ENCODE data around the gene MRPL23.

- TF ChIP-seq CTCF (IDR thresholded peaks at IDR 0.05) (no peak), POLR2A (IDR thresholded peaks at IDR 0.05) (no peak)
These were observed 23.8 kb downstream of the MRPL23 start for GRCh38 chr11:1970956-1971355.
